HG03460 (cell line): Measurements from ENCODE around the gene ASIC3.
"Not testable (repeated sequence)": the region's sequence is repeated elsewhere in the genome, so short reads cannot be mapped to it uniquely, and the experiment has no call there.

Source experiments
- ATAC-seq: cut with Tn5 transposase; IDR thresholded peaks from one replicate; pipeline ENCODE4 v1.9.1; 2021; ENCODE audit not compliant: unreplicated experiment

ASIC3 gene

GRCh38 chr7:151047976-151048815, at the start of gene ASIC3:
TSS of gene ASIC3 (plus strand) at chr7:151048531. CDS start at chr7:151048886, 355 bp downstream.
- no peak for ATAC-seq

- no peak for ATAC-seq
These were observed 49.3 kb upstream of the ASIC3 start for GRCh38 chr7:150999001-150999400.

- no peak for ATAC-seq
These were observed 48.7 kb upstream of the ASIC3 start for GRCh38 chr7:150999497-151000230.

- ATAC-seq: no peak
These were observed 47.3 kb upstream of the ASIC3 start for GRCh38 chr7:151000897-151001495.

GRCh38 chr7:151001546-151001945, 46.8 kb upstream of the ASIC3 start:
- no peak for ATAC-seq

GRCh38 chr7:151003572-151003971, 44.8 kb upstream of the ASIC3 start:
- no peak for ATAC-seq

GRCh38 chr7:151005566-151005965, 42.8 kb upstream of the ASIC3 start:
- ATAC-seq: no peak

GRCh38 chr7:151006590-151007300, 41.6 kb upstream of the ASIC3 start:
- ATAC-seq: no peak

GRCh38 chr7:151007469-151007898, 40.8 kb upstream of the ASIC3 start:
- no peak for ATAC-seq

GRCh38 chr7:151008143-151008510, 40.2 kb upstream of the ASIC3 start:
- no peak for ATAC-seq

GRCh38 chr7:151008511-151009323, 39.6 kb upstream of the ASIC3 start:
- ATAC-seq: no peak

GRCh38 chr7:151009327-151010036, 38.8 kb upstream of the ASIC3 start:
- no peak for ATAC-seq

GRCh38 chr7:151010037-151010306, 38.4 kb upstream of the ASIC3 start:
- no peak for ATAC-seq

GRCh38 chr7:151010307-151011096, 37.8 kb upstream of the ASIC3 start:
- no peak for ATAC-seq

GRCh38 chr7:151011097-151011409, 37.3 kb upstream of the ASIC3 start:
- no peak for ATAC-seq

GRCh38 chr7:151011616-151012015, 36.7 kb upstream of the ASIC3 start:
- not testable (repeated sequence) for ATAC-seq

- ATAC-seq: no peak
These were observed 36.2 kb upstream of the ASIC3 start for GRCh38 chr7:151012031-151012692.

GRCh38 chr7:151012911-151013347, 35.4 kb upstream of the ASIC3 start:
- no peak for ATAC-seq

GRCh38 chr7:151013356-151013732, 35.0 kb upstream of the ASIC3 start:
- no peak for ATAC-seq
